ENCODE data around the gene COBLL1.

Gene COBLL1

DNA sequence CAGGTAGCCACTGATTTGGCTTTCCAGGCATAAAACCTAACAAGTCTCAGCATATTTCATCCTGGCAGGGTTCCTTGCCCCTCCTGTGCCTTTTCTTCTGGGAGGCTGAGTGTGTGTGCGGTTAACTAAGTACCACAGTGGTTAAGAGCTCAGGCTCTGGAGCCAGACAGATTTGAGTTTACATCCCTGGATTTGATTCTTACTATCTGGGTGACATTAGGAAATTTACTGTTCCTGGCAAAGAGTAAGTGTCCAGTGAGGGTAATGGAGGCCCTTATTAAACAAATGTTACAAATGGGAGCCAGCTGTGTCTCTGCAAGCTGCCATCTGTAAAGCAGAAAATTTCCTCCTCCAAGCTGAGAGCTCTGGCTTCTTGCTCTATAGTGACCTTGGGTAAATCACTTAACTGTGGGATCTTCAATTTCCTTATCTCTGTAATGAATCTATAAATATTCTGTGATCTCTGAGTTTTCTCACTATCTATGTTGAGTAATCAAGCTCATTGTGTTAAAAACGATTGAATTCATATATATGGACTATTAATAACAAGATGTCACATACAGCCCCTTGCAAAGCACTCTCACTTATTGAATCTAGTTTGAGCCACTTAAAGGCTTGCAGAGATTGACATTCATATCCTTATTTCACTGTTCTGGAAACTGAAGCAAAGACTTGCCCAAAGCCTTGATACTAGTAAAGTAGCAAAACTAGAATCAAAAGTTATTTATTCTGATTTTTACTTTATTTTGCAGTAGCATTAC lies 6.5 kb upstream of the COBLL1 start:
- DNase-seq (ENCODE audit: low read depth), result no peak
- no peak overlapping the region for H3K4me3 ChIP-seq (ENCODE audit: low read depth, low read length)
- TF ChIP-seq MAX (IDR thresholded peaks at IDR 0.05; ENCODE audit: low read depth, low read length) (no peak), MYC (IDR thresholded peaks at IDR 0.05; ENCODE audit: low read depth, low read length) (no peak), POLR2A (IDR thresholded peaks at IDR 0.05; ENCODE audit: extremely low read depth, insufficient read length) (no peak)
- TF ChIP-seq, protein P1, sequence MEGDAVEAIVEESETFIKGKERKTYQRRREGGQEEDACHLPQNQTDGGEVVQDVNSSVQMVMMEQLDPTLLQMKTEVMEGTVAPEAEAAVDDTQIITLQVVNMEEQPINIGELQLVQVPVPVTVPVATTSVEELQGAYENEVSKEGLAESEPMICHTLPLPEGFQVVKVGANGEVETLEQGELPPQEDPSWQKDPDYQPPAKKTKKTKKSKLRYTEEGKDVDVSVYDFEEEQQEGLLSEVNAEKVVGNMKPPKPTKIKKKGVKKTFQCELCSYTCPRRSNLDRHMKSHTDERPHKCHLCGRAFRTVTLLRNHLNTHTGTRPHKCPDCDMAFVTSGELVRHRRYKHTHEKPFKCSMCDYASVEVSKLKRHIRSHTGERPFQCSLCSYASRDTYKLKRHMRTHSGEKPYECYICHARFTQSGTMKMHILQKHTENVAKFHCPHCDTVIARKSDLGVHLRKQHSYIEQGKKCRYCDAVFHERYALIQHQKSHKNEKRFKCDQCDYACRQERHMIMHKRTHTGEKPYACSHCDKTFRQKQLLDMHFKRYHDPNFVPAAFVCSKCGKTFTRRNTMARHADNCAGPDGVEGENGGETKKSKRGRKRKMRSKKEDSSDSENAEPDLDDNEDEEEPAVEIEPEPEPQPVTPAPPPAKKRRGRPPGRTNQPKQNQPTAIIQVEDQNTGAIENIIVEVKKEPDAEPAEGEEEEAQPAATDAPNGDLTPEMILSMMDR (IDR thresholded peaks at IDR 0.05; ENCODE audit: low read depth, low read length), result no peak

- TF ChIP-seq MYC (IDR thresholded peaks at IDR 0.05; ENCODE audit: low read depth, low read length) (no peak), POLR2A (IDR thresholded peaks at IDR 0.05; ENCODE audit: extremely low read depth, insufficient read length) (no peak), MAX (IDR thresholded peaks at IDR 0.05; ENCODE audit: low read depth, low read length) (no peak)
- TF ChIP-seq, protein P1 (IDR thresholded peaks at IDR 0.05; ENCODE audit: low read depth, low read length), result no peak
- no peak overlapping the region for H3K4me3 ChIP-seq (ENCODE audit: low read depth, low read length)
- DNase-seq (ENCODE audit: low read depth), result no peak
Measured at GRCh38 chr2:164847291-164847690, 5.7 kb upstream of the COBLL1 start.

GRCh38 chr2:164846276-164846675 lies 4.7 kb upstream of the COBLL1 start:
- DNase-seq (ENCODE audit: low read depth), result no peak
- TF ChIP-seq MYC (IDR thresholded peaks at IDR 0.05; ENCODE audit: low read depth, low read length) (no peak), POLR2A (IDR thresholded peaks at IDR 0.05; ENCODE audit: extremely low read depth, insufficient read length) (no peak), MAX (IDR thresholded peaks at IDR 0.05; ENCODE audit: low read depth, low read length) (no peak)
- TF ChIP-seq, protein P1 (IDR thresholded peaks at IDR 0.05; ENCODE audit: low read depth, low read length), result no peak
- no peak overlapping the region for H3K4me3 ChIP-seq (ENCODE audit: low read depth, low read length)

- H3K4me3 ChIP-seq (ENCODE audit: low read depth, low read length), result no peak overlapping the region
- no peak for DNase-seq (ENCODE audit: low read depth)
- TF ChIP-seq POLR2A (IDR thresholded peaks at IDR 0.05; ENCODE audit: extremely low read depth, insufficient read length), result no peak
- no peak for TF ChIP-seq MAX (IDR thresholded peaks at IDR 0.05; ENCODE audit: low read depth, low read length)
- TF ChIP-seq MYC (IDR thresholded peaks at IDR 0.05; ENCODE audit: low read depth, low read length), result no peak
- TF ChIP-seq, protein P1 (IDR thresholded peaks at IDR 0.05; ENCODE audit: low read depth, low read length), result no peak
Measured at GRCh38 chr2:164843346-164843911, 1.8 kb upstream of the COBLL1 start.

GRCh38 chr2:164842624-164842966 lies 972 bp upstream of the COBLL1 start:
- no peak for DNase-seq (ENCODE audit: low read depth)

More at GRCh38 chr2:164842624-164842966, 972 bp upstream of the COBLL1 start:
- no peak for TF ChIP-seq MAX (IDR thresholded peaks at IDR 0.05; ENCODE audit: low read depth, low read length)
- TF ChIP-seq POLR2A (IDR thresholded peaks at IDR 0.05; ENCODE audit: extremely low read depth, insufficient read length), result no peak
- TF ChIP-seq MYC (IDR thresholded peaks at IDR 0.05; ENCODE audit: low read depth, low read length), result no peak
- H3K4me3 ChIP-seq (ENCODE audit: low read depth, low read length), result no peak overlapping the region
